ENCODE measurements around the gene KCTD15.

KCTD15 gene

DNA sequence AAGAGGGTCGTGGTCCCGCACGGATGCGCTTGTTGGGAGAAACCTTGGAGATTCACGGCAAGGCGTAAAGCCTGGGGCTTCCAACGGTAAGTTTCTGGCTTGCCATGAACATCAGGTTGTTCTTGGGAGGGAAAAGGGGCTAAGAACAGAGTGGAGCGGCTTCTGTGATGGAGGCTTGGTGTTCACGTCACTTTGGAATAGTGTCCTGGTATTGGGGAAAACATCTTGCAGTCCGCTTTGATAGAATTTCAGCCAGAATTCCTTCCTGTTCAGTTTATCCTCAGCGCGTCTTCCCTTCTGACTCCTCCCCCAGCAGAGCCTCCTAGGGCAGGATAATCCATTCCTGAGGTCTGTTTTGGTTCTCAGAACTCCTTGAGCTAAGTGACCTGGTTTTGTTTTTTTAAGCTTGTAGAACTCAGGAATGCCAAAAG lies 2.0 kb downstream of the KCTD15 start:
- DNase-seq, result no peak

DNA sequence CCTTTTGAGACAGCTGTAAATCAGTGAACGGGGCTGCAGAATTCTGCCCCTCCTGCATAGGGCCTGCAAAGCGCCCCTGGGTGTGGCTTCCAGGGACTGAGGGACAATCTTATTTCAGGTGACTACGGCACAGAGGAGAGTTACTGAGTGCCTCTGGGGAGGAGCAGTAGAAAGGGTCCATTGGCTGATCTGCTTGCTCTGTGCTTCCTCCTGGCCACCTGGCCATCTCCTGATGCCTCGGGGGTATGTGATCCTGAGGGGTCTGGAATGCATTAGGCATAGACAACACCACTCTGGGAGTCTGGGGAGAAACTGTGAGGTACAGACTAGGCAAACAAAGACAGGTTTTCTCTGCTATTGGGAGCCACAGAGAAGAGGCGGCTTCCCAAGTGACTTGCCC lies 2.8 kb downstream of the KCTD15 start:
- DNase-seq, result no peak

DNA sequence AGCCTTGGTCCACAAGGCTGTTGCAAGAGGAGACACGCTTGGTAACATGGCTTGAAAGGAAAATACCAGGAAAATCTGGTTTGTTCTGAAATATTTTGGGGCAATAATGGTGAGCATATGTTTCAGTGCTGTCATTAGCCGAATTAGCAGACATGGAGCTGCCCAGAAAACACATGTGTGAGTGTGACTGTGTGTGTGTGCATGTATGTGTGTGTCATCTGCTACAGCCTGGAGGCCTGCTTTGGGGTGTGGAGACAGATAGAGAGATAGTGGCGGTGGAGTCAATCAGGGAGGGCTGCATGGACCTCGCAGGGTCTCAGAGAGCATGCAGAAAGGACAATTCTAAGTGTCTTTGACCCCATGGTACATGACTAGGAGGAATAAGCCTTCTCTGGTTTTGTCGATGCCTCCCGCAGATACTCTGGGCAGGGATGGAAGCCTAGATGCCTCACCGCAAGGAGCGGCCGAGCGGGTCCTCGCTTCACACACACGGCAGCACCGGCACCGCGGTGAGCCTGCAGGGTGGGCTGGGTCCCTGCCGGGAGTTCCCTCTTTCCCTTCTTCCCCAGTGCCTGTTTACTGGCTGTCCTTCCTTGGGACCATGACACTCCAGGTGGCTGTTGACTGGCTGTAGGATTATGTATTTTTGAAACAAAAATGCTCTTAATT lies 3.5 kb downstream of the KCTD15 start:
- no peak for DNase-seq

DNA sequence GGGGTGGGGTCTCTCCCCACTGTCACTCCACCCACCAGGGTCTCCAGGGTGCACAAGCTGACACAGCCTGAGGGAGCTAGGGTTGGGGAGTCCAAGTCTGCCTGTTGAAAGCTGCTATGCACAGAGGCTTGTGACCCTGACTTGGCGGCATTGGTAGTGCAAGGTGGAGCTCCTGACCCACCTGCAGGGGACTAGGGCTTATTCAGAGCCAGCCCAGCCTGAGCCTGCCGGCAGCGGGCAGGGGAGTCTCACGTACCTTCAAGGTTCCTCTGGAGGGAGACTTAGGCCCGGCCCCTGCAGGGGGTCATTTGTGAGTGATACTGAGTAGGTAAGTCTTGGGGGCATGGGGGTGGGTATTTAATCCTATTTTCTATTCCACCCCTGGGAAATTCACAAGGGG lies 4.7 kb downstream of the KCTD15 start:
- DNase-seq, result no peak

DNA sequence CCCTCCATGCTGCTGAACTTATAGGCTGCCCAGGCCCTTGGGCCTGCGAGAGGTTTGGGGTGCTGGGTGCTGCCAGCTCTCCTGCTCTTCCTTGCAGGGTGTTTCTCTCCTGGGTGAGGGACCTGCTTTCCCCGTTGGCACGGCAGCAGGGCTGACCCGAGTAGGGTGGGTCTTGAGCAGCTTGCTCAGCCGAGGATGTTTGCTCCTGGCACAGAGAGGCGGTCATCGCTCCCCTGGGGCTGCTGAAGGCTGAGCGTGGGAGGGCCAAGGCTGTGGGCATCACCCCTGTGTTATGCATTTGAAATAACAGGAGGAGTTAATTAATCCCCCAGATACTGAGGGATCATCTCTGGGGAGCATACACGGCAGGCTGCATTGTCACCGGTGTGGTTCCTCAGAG lies 5.3 kb downstream of the KCTD15 start:
- DNase-seq, result no peak

- DNase-seq, result no peak
Observed at GRCh38 chr19:33802801-33803200, 6.1 kb downstream of the KCTD15 start.

- no peak for DNase-seq
Observed at GRCh38 chr19:33803383-33803782, 6.7 kb downstream of the KCTD15 start.

DNA sequence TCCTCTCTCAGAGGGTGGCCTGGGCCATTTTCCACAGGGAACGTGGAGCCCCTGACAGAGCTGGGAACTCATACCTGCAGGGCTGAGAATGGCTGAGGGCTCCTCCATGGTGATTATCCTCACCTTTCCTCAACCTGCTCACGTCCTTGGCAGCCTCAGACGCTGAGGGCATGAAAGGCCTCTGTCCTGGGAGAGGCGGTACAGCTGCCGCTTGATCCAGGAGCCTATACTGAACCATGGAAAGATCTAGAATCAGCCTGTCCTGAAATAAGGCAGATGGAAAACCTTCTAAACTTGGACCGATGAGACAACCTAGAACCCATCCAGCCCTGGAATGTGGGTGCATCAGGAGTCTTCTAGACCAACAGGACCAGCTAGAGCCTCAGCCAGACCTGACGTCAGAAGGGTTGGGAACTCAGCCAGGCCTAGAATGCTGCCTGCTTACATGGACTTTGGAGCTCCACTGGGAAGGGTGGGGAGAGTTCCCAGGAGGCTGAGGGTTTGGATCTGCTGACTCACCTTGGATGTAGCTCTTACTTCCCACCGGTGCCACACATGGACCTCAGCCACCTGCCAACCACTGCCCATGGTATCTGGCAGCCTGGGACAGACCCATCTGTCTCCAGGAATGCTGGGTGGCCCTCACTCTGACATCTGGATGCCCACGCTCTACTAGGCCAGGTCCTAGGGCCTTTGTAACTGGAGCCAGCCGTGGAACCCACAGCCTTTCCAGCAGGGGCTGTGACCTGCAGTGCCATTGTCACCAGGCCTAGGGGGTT lies 7.5 kb downstream of the KCTD15 start:
- DNase-seq, result no peak

DNA sequence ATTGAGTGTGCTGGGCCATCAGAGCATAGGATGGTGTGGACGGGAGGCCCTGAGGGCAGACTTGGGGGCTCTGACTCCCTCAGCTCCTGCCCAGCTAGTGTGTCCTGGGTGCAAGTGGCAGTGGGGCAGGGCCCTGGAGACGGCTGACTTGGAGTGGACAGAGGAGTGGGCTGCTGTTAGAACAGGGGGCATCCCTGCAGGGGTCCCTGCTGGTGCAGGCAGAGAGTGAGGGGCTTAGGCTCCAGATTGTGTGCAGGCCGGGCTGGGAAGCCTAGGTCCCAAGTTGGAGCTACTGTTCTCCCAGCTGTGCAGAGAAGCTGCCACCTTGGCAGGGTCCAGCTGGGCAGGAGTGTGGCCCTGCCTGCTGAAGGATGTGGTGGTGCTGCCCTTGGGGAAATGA lies 8.6 kb downstream of the KCTD15 start:
- no peak for DNase-seq

DNA sequence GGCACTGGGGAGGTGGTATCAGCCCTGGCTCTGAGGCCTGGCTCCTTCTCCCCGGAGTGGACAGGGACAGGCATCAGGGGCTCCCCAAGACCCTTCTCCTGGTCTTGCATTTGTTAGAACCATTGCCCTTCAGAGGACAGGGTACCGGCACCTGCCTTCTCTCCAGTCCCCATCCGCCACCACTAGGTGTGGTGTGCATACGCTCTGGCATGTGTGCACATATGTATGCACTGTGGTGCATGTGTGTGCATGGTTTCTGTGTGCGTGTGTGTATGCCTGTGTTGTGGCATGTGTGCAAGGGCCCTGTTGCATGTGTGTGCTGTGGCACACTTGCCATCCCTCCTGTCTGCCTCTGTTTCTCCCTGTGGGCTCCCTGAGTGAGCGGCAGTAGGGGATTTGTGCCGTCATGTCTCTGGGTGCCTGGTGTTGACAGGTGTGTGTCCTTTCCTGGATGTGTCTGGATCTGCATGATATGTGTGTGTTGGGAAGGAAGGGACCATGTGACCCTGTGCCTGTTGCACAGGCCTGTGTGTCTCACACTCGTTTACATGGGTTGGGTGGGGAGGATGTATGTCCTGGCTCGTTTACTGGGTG lies 9.3 kb downstream of the KCTD15 start:
- DNase-seq, result no peak

- DNase-seq, result no peak
Observed at GRCh38 chr19:33806434-33806881, 9.8 kb downstream of the KCTD15 start.

- DNase-seq, result no peak
Observed at GRCh38 chr19:33808399-33808798, 11.7 kb downstream of the KCTD15 start.

DNA sequence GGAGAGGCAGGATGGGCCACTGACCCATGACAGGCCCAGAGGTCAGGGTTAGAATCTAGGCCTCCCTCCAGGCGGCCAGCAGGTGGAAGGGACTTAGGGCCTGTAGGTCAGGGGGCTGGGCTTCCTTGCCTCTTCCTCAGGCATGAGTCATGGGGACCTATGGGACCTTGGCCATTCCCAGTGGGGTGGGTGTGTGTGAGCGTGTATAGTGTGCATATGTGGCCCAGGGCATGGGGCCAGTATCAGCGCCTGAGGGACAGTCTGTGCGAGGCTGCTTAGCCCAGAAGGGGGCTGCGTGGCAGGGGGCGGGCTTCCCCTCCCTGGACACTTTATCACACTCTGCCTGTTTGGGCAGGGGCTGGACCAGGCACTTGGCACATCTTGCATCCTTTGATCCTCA lies 13.3 kb downstream of the KCTD15 start:
- no peak for DNase-seq

- DNase-seq, result no peak
Observed at GRCh38 chr19:33810821-33811220, 14.2 kb downstream of the KCTD15 start.

- no peak for DNase-seq
Observed at GRCh38 chr19:33811246-33811645, 14.6 kb downstream of the KCTD15 start.

- DNase-seq, result no peak
Observed at GRCh38 chr19:33811736-33812387, 15.2 kb downstream of the KCTD15 start.

GRCh38 chr19:33812388-33813330 lies 16.0 kb downstream of the KCTD15 start:
- DNase-seq, result no peak

- DNase-seq, result no peak
Observed at GRCh38 chr19:33813391-33814101, 16.9 kb downstream of the KCTD15 start.

- DNase-seq, result no peak
Observed at GRCh38 chr19:33814181-33815165, 17.8 kb downstream of the KCTD15 start.

All from NCI-H2227 treated with DMSO at 0.1 percent for 48 hours (cell line).